A549 (cell line): Measurements from ENCODE around the gene OSBPL9. TPM values are rescaled to one million over a fixed set of nuclear protein-coding genes. Genes with fewer than 3 reads are reported as not detected.

ENCODE experiments used
- ATAC-seq, 2 experiments: fragments of 200-7000 bp in 1 of 2; fragments of >200 bp in 1 of 2; cut with Nextera tagmentation in 1 of 2; cut with Tn5 transposase in 1 of 2; 3 replicates each; pipeline versions ENCODE4 v1.8.0 to v1.9.1; 2018 to 2020; ENCODE audit warnings: mild to moderate bottlenecking in 1 of 2, moderate library complexity in 1 of 2
- CTCF ChIA-PET: fragments of 300-600 bp; sonication (Branson Sonifier 250); formaldehyde crosslinking; extraction: SDS; loops from one replicate; lab custom pipeline; 2021; ENCODE audit warnings: antibody characterized with exemption, inconsistent platforms; lab: Yijun Ruan, JAX
- POLR2A ChIA-PET: fragments of 350-600 bp; formaldehyde crosslinking; extraction: SDS; loops from one replicate; lab custom pipeline; 2021; ENCODE audit warnings: antibody characterized with exemption, inconsistent platforms; lab: Yijun Ruan, JAX
- DNase-seq, 2 experiments: peaks; one replicate each; pipeline versions ENCODE4 v3.0.0 to v3.0.0-alpha.2; 2011 to 2016; ENCODE audit warnings: low read depth in 1 of 2, low spot score in 1 of 2
- FAIRE-seq: peaks from 2 replicates; lab custom pipeline; 2011; peaks lifted over from hg19 to GRCh38; lab: Jason Lieb, UNC
- H3K27ac ChIP-seq, 2 experiments: fragments of >200 bp; sonication (Bioruptor Twin); formaldehyde crosslinking; 3 replicates each; pipeline ENCODE4 v1.5.1; 2016 to 2017
- H3K4me1 ChIP-seq: fragments of >200 bp; sonication (Bioruptor Twin); formaldehyde crosslinking; 3 replicates; pipeline ENCODE4 v1.6.1; 2016
- H3K4me2 ChIP-seq: fragments of >200 bp; sonication (Bioruptor Twin); formaldehyde crosslinking; 3 replicates; pipeline ENCODE4 v1.6.1; 2016
- H3K4me3 ChIP-seq: fragments of >200 bp; sonication (Bioruptor Twin); formaldehyde crosslinking; 3 replicates; pipeline ENCODE4 v1.5.1; 2016
- H3K9me3 ChIP-seq: fragments of >200 bp; sonication (Bioruptor Twin); formaldehyde crosslinking; 3 replicates; pipeline ENCODE4 v1.6.1; 2016
- ATOH8 ChIP-seq: fragments of 250-450 bp; sonication (Bioruptor Pico); IDR thresholded peaks from 2 replicates; pipeline ENCODE4 v1.5.0; 2020; ENCODE audit warnings: low read depth, mild to moderate bottlenecking, moderate library complexity
- BCL3 ChIP-seq: fragments of >200 bp; sonication (Bioruptor Twin); formaldehyde crosslinking; IDR thresholded peaks from 3 replicates; pipeline ENCODE4 v1.6.1; 2016
- BHLHE40 ChIP-seq: IDR thresholded peaks from 2 replicates; pipeline ENCODE4 v1.6.1; 2012; ENCODE audit warnings: low read depth, low read length, inconsistent platforms
- CBX8 ChIP-seq: fragments of 200-600 bp; sonication (generic); IDR thresholded peaks from 2 replicates; pipeline ENCODE4 v1.6.1; 2016
- CHD2 ChIP-seq: fragments of 150-350 bp; IDR thresholded peaks from 2 replicates; pipeline ENCODE4 v1.6.1; 2014; ENCODE audit warnings: low read length; ENCODE audit not compliant: partially characterized antibody
- CHD4 ChIP-seq: fragments of 200-600 bp; sonication (generic); IDR thresholded peaks from 2 replicates; pipeline ENCODE4 v1.6.1; 2016; ENCODE audit warnings: antibody characterized with exemption, mild to moderate bottlenecking, borderline replicate concordance
- CTCF ChIP-seq: fragments of >200 bp; sonication (Bioruptor Twin); formaldehyde crosslinking; IDR thresholded peaks from 3 replicates; pipeline ENCODE4 v1.5.1; 2016
- E2F6 ChIP-seq: IDR thresholded peaks from 2 replicates; pipeline ENCODE4 v1.6.1; 2012; ENCODE audit warnings: low read depth, borderline replicate concordance
- HDAC2 ChIP-seq: fragments of 200-600 bp; sonication (generic); IDR thresholded peaks from 2 replicates; pipeline ENCODE4 v1.6.1; 2016
- HOXB5 ChIP-seq: fragments of 250-450 bp; sonication (Bioruptor Pico); IDR thresholded peaks from 2 replicates; pipeline ENCODE4 v1.5.0; 2020; ENCODE audit warnings: mild to moderate bottlenecking, moderate library complexity
- JUN ChIP-seq, 2 experiments: fragments of >200 bp; sonication (Bioruptor Twin); formaldehyde crosslinking; IDR thresholded peaks; 2 replicates in 1 of 2; 3 replicates in 1 of 2; pipeline ENCODE4 v1.6.1; 2016 to 2017
- JUNB ChIP-seq: fragments of >200 bp; sonication (Bioruptor Twin); formaldehyde crosslinking; IDR thresholded peaks from 2 replicates; pipeline ENCODE4 v1.6.1; 2016
- RCOR1 ChIP-seq: fragments of 150-350 bp; IDR thresholded peaks from 2 replicates; pipeline ENCODE4 v1.6.1; 2014; ENCODE audit warnings: antibody characterized with exemption, low read length, low read depth
- REST ChIP-seq: fragments of 200-600 bp; sonication (generic); IDR thresholded peaks from 2 replicates; pipeline ENCODE4 v1.6.1; 2016; ENCODE audit warnings: antibody characterized with exemption, mild to moderate bottlenecking, moderate library complexity
- RFX5 ChIP-seq: fragments of 450-650 bp; IDR thresholded peaks from 2 replicates; pipeline ENCODE4 v1.7.1; 2014; ENCODE audit warnings: antibody characterized with exemption, mild to moderate bottlenecking, moderate library complexity
- SMC3 ChIP-seq: fragments of >200 bp; sonication (Bioruptor Twin); formaldehyde crosslinking; IDR thresholded peaks from 3 replicates; pipeline ENCODE4 v1.6.1; 2018; ENCODE audit warnings: inconsistent platforms
- TFCP2L1 ChIP-seq: fragments of 250-450 bp; sonication (Bioruptor Pico); IDR thresholded peaks from 2 replicates; pipeline ENCODE4 v1.5.0; 2021; ENCODE audit warnings: mild to moderate bottlenecking
- TP53 ChIP-seq: fragments of 250-450 bp; sonication (Bioruptor Pico); IDR thresholded peaks from 2 replicates; pipeline ENCODE4 v1.5.0; 2021; ENCODE audit warnings: mild to moderate bottlenecking, moderate library complexity
- ZC3H11A ChIP-seq: fragments of 450-650 bp; IDR thresholded peaks from 2 replicates; pipeline ENCODE4 v1.6.1; 2014; ENCODE audit warnings: antibody characterized with exemption, mild to moderate bottlenecking
- ZSCAN20 ChIP-seq: fragments of 250-450 bp; sonication (Bioruptor Pico); IDR thresholded peaks from 2 replicates; pipeline ENCODE4 v1.8.0; 2022; ENCODE audit warnings: mild to moderate bottlenecking, moderate library complexity
- WGBS: methylation state at CpG from one replicate; pipeline ENCODE4 v1.1.6; 2017; ENCODE audit errors: missing lambda C conversion rate; 5-methylcytosine and 5-hydroxymethylcytosine counted together
- polyA plus RNA-seq, 4 experiments: library from polyadenylated mRNA; depleted of rRNA in 3 of 4; stranded (reverse); fragments of >200 nt; fragmentation: RNase III in 1 of 4; extraction: RNeasy Plus Mini Kit Qiagen cat#74134 plus additional on column Dnase treatment in 1 of 4; gene quantifications; 2 replicates in 3 of 4; 3 replicates in 1 of 4; pipeline ENCODE4 v1.2.3, GENCODE V29; 2011 to 2017

OSBPL9 gene
- polyA plus RNA-seq, 2 of the 4 experiments (the other 2 are of a cell fraction) = 52.6 to 93.7 TPM

- no peak overlapping the region for H3K27ac ChIP-seq
- TF ChIP-seq ZC3H11A = no peak
- no peak for TF ChIP-seq CHD4
- no peak for TF ChIP-seq HOXB5 (CRISPR knock-in tag)
- TF ChIP-seq SMC3 = no peak
- TF ChIP-seq JUNB = no peak
- TF ChIP-seq BCL3 = no peak
- no peak for TF ChIP-seq E2F6
- no peak for TF ChIP-seq JUN (IDR thresholded peaks at IDR 0.05)
- TF ChIP-seq REST = no peak
- TF ChIP-seq HDAC2 = no peak
- TF ChIP-seq TFCP2L1 = no peak
- no peak for TF ChIP-seq CTCF
- TF ChIP-seq ZSCAN20 (CRISPR knock-in tag) = no peak
- no peak for TF ChIP-seq TP53 (CRISPR knock-in tag)
- no peak for TF ChIP-seq CBX8
- H3K4me1 ChIP-seq = peaks cover 16% of the 10 kb centered on the region
- no peaks in the 10 kb centered on the region for H3K9me3 ChIP-seq
- FAIRE-seq (no peak), ATAC-seq (no peak), DNase-seq (no peak)
- POLR2A ChIA-PET = no interaction called here
- no peak overlapping the region for H3K4me2 ChIP-seq
- H3K4me3 ChIP-seq = no peak overlapping the region
- CTCF ChIA-PET = interaction anchor here (0.9 to 2.0 kb wide), 2 partner anchors 15 to 127 kb away, joined by 3 to 6 read pairs; no protein-coding TSS in a partner anchor
Measured at GRCh38 chr1:51753969-51754368, 137.1 kb downstream of the OSBPL9 start.

GRCh38 chr1:51754666-51755065 lies 137.8 kb downstream of the OSBPL9 start:
- WGBS = 95% methylated on average over 3 of the region's 3 CpGs
- Histone ChIP-seq H3K4me1 (peaks cover 12% of the 10 kb centered on the region), H3K27ac (no peak overlapping the region), H3K4me2 (no peak overlapping the region), H3K4me3 (no peak overlapping the region), H3K9me3 (no peaks in the 10 kb centered on the region)
- FAIRE-seq (no peak), DNase-seq (no peak), ATAC-seq (no peak)
- TF ChIP-seq E2F6 (no peak), RFX5 (no peak), HOXB5 (CRISPR knock-in tag) (no peak), BHLHE40 (no peak), JUN (IDR thresholded peaks at IDR 0.05) (no peak), TFCP2L1 (no peak), ATOH8 (CRISPR knock-in tag) (no peak), CHD2 (no peak), RCOR1 (no peak)
- ChIA-PET CTCF (no interaction called here), POLR2A (no interaction called here)
